ENCODE measurements around the gene PADI2.

PADI2 gene

GRCh38 chr1:17101261-17101660, 18.0 kb downstream of the PADI2 start:
- no peak overlapping the region for H2AFZ ChIP-seq (ENCODE audit: low read length)
- no peak overlapping the region for H3K4me3 ChIP-seq (ENCODE audit: low read length, poor library complexity, severe bottlenecking)
- no peaks in the 10 kb centered on the region for H3K4me1 ChIP-seq (ENCODE audit: insufficient read depth, low read length, poor library complexity, severe bottlenecking)
- H3K4me2 ChIP-seq (ENCODE audit: low read depth, low read length, poor library complexity, severe bottlenecking), result no peak overlapping the region
- H4K20me1 ChIP-seq (ENCODE audit: insufficient read depth, low read length, poor library complexity, severe bottlenecking), result no peaks in the 10 kb centered on the region
- no peaks in the 10 kb centered on the region for H3K27me3 ChIP-seq (ENCODE audit: insufficient read depth, low read length, poor library complexity, severe bottlenecking)
- TF ChIP-seq CTCF (conservative IDR thresholded peaks at IDR 0.05; ENCODE audit: low read length) (no peak), EZH2phosphoT487 (IDR thresholded peaks at IDR 0.05; ENCODE audit: borderline replicate concordance) (no peak)
- no peaks in the 10 kb centered on the region for H3K36me3 ChIP-seq (ENCODE audit: insufficient read depth, low read length)
- no peak overlapping the region for H3K9ac ChIP-seq (ENCODE audit: low read depth, low read length, poor library complexity, severe bottlenecking)
- no peaks in the 10 kb centered on the region for H3K79me2 ChIP-seq (ENCODE audit: insufficient read depth, low read length)
- no peaks in the 10 kb centered on the region for H3F3A ChIP-seq (ENCODE audit: low read depth)
- H3K9me3 ChIP-seq (ENCODE audit: insufficient read depth, low read depth, low read length), result no peaks in the 10 kb centered on the region
- H3K9me2 ChIP-seq (replicated peaks; ENCODE audit: low read depth, low read length), result no peaks in the 10 kb centered on the region

- Histone ChIP-seq H2AFZ (ENCODE audit: low read length) (no peak overlapping the region), H3K9me2 (replicated peaks; ENCODE audit: low read depth, low read length) (no peaks in the 10 kb centered on the region), H3K36me3 (ENCODE audit: insufficient read depth, low read length) (no peaks in the 10 kb centered on the region), H3K4me1 (ENCODE audit: insufficient read depth, low read length, poor library complexity, severe bottlenecking) (no peaks in the 10 kb centered on the region), H3F3A (ENCODE audit: low read depth) (no peaks in the 10 kb centered on the region), H3K4me2 (ENCODE audit: low read depth, low read length, poor library complexity, severe bottlenecking) (no peak overlapping the region), H3K79me2 (ENCODE audit: insufficient read depth, low read length) (no peaks in the 10 kb centered on the region), H3K9me3 (ENCODE audit: insufficient read depth, low read depth, low read length) (no peaks in the 10 kb centered on the region), H3K27me3 (ENCODE audit: insufficient read depth, low read length, poor library complexity, severe bottlenecking) (no peaks in the 10 kb centered on the region), H3K4me3 (ENCODE audit: low read length, poor library complexity, severe bottlenecking) (no peak overlapping the region), H3K9ac (ENCODE audit: low read depth, low read length, poor library complexity, severe bottlenecking) (no peak overlapping the region), H4K20me1 (ENCODE audit: insufficient read depth, low read length, poor library complexity, severe bottlenecking) (no peaks in the 10 kb centered on the region)
- TF ChIP-seq CTCF (conservative IDR thresholded peaks at IDR 0.05; ENCODE audit: low read length) (no peak), EZH2phosphoT487 (IDR thresholded peaks at IDR 0.05; ENCODE audit: borderline replicate concordance) (no peak)
Measured at GRCh38 chr1:17099616-17100340, 19.5 kb downstream of the PADI2 start.

GRCh38 chr1:17098446-17099317, 20.6 kb downstream of the PADI2 start:
- no peaks in the 10 kb centered on the region for H3F3A ChIP-seq (ENCODE audit: low read depth)
- no peak overlapping the region for H3K9ac ChIP-seq (ENCODE audit: low read depth, low read length, poor library complexity, severe bottlenecking)
- TF ChIP-seq CTCF (conservative IDR thresholded peaks at IDR 0.05; ENCODE audit: low read length) (no peak), EZH2phosphoT487 (IDR thresholded peaks at IDR 0.05; ENCODE audit: borderline replicate concordance) (no peak)
- H3K9me3 ChIP-seq (ENCODE audit: insufficient read depth, low read depth, low read length), result no peaks in the 10 kb centered on the region
- no peaks in the 10 kb centered on the region for H3K9me2 ChIP-seq (replicated peaks; ENCODE audit: low read depth, low read length)
- no peaks in the 10 kb centered on the region for H4K20me1 ChIP-seq (ENCODE audit: insufficient read depth, low read length, poor library complexity, severe bottlenecking)
- no peaks in the 10 kb centered on the region for H3K4me1 ChIP-seq (ENCODE audit: insufficient read depth, low read length, poor library complexity, severe bottlenecking)
- no peaks in the 10 kb centered on the region for H3K27me3 ChIP-seq (ENCODE audit: insufficient read depth, low read length, poor library complexity, severe bottlenecking)
- H2AFZ ChIP-seq (ENCODE audit: low read length), result no peak overlapping the region
- no peak overlapping the region for H3K4me3 ChIP-seq (ENCODE audit: low read length, poor library complexity, severe bottlenecking)
- H3K79me2 ChIP-seq (ENCODE audit: insufficient read depth, low read length), result no peaks in the 10 kb centered on the region
- no peak overlapping the region for H3K4me2 ChIP-seq (ENCODE audit: low read depth, low read length, poor library complexity, severe bottlenecking)
- H3K36me3 ChIP-seq (ENCODE audit: insufficient read depth, low read length), result no peaks in the 10 kb centered on the region

Measured in Loucy (cell line).